GM10248 (cell line): ENCODE results near the gene HOMEZ.

Experiments used
- CTCF ChIA-PET: fragments of 300-600 bp; sonication (Branson Sonifier 250); formaldehyde crosslinking; extraction: SDS; loops from one replicate; lab custom pipeline; 2021; ENCODE audit warnings: antibody characterized with exemption; lab: Yijun Ruan, JAX
- POLR2A ChIA-PET: fragments of 350-650 bp; sonication (Branson Sonifier 250); formaldehyde crosslinking; extraction: SDS; loops from one replicate; lab custom pipeline; 2020; ENCODE audit warnings: antibody characterized with exemption; lab: Yijun Ruan, JAX
- DNase-seq: peaks from one replicate; pipeline ENCODE4 v3.0.0; 2012; ENCODE audit errors: extremely low spot score
- TF ChIP-seq, protein P1 (sequence below): IDR thresholded peaks from 2 replicates; pipeline ENCODE4 v1.5.1; 2012; ENCODE audit warnings: mild to moderate bottlenecking, low read depth; ENCODE audit errors: extremely low read depth, missing control alignments, control extremely low read depth

HOMEZ gene

DNA sequence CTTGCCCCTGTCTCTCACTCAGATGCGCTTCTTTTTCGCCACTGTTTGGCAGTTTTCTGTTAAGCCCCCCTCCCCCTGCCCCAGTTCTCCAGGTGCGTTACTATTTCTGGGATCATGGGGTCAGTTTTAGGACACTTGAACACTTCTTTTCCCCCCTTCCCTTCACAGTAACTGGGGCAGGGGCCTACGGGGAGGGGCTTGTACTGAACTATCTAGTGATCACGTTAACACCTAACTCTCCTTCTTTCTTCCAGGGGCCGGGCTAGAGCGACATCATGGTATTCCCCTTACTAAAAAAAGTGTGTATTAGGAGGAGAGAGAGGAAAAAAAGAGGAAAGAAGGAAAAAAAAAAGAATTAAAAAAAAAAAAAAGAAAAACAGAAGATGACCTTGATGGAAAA is 39.1 kb upstream of the HOMEZ start:
- ChIA-PET POLR2A (no interaction called here), CTCF (interaction anchor here (0.6 to 4.8 kb wide), 4 partner anchors 10 to 1793 kb away, joined by 3 to 26 read pairs (median 6); no protein-coding TSS in a partner anchor)
- TF ChIP-seq, protein P1, sequence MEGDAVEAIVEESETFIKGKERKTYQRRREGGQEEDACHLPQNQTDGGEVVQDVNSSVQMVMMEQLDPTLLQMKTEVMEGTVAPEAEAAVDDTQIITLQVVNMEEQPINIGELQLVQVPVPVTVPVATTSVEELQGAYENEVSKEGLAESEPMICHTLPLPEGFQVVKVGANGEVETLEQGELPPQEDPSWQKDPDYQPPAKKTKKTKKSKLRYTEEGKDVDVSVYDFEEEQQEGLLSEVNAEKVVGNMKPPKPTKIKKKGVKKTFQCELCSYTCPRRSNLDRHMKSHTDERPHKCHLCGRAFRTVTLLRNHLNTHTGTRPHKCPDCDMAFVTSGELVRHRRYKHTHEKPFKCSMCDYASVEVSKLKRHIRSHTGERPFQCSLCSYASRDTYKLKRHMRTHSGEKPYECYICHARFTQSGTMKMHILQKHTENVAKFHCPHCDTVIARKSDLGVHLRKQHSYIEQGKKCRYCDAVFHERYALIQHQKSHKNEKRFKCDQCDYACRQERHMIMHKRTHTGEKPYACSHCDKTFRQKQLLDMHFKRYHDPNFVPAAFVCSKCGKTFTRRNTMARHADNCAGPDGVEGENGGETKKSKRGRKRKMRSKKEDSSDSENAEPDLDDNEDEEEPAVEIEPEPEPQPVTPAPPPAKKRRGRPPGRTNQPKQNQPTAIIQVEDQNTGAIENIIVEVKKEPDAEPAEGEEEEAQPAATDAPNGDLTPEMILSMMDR: no peak
- no peak for DNase-seq

DNA sequence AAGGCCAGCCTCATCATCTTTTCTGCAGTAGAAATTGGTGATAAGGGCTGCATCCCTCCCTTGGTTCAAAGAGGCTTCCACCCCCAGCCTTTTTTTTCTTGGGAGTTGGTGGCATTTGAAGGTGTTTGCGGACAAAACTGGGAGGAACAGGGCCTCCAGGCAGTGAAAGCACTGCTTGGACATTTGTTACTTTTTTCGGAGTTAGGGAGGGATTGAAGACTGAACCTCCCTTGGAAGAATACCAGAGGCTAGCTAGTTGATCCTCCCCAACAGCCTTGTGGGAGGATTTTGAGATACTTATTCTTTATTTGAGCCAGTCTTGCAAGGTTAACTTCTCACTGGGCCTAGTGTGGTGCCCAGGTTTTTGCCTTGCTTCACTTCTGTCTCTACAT is 38.5 kb upstream of the HOMEZ start:
- DNase-seq: no peak
- TF ChIP-seq, protein P1: no peak
- ChIA-PET CTCF (interaction anchor here (1.2 to 4.8 kb wide), 4 partner anchors 10 to 203 kb away, joined by 3 to 26 read pairs (median 6); no protein-coding TSS in a partner anchor), POLR2A (no interaction called here)

DNA sequence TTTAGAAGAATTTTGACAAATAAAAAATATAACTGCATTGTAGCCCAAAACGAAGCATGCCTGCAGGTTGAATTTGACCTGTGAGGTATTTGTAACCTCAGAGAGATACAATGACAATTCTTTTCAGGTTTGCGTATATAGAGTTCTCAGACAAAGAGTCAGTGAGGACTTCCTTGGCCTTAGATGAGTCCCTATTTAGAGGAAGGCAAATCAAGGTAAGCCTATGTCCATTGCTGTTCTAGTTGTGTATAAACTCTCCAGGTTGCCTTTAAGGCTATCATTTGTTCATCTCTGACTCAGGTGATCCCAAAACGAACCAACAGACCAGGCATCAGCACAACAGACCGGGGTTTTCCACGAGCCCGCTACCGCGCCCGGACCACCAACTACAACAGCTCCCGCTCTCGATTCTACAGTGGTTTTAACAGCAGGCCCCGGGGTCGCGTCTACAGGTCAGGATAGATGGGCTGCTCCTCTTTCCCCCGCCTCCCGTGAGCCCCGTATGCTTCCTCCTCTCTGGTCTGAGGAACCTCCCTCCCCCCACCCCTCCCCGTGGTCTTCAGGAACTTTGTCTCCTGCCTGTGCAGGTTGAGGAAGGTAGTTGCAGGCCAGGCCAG is 38.0 kb upstream of the HOMEZ start:
- CTCF ChIA-PET: interaction anchor here (1.1 to 8.0 kb wide), 6 partner anchors 11 to 203 kb away, joined by 3 to 136 read pairs (median 6); partner anchors contain the start of genes BCL2L2 and PPP1R3E
- no peak for DNase-seq
- TF ChIP-seq, protein P1: no peak
- POLR2A ChIA-PET: interaction anchor here (1.0 to 1.1 kb wide), 2 partner anchors 21 to 22 kb away, joined by 3 read pairs; no protein-coding TSS in a partner anchor

DNA sequence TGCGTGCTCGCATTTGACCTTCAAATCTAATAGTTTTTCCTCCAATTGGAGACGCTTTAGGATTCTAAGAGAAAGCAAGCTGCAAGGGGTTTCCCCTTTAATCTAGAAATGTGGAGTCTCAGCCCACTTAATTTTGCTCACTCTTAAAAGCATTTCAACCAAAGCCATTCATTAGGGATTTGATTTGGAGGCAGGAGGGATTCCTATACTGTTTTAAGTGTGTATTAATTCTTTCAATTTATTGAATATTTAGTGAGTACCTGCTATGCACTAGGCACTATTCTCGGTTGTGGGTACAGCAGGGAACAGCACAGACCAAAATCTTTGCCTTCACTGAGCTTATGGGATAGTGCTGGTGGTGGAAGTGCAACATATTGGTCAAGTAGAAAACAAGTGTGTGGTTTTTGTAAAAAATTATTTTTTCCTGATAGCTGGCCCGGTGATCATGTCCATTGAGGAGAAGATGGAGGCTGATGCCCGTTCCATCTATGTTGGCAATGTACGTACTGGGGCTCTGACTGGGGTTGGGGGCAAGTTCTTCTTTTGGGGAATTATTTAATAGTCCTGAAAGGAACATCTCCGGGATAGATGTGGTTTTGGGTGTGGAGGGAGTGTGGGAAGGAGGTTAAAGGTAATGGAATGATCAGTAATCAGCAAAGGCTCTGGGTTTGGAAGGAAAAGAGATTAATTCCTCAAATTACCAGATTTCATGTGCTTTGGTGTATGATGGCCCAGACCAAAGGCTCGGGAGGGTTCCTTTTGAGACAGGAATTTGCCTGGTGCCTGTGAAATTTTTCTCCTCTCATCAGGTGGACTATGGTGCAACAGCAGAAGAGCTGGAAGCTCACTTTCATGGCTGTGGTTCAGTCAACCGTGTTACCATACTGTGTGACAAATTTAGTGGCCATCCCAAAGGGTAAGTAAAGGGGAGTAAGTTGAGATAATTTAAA is 36.9 kb upstream of the HOMEZ start:
- TF ChIP-seq, protein P1: no peak
- DNase-seq: no peak
- ChIA-PET CTCF (interaction anchor here (0.6 to 8.0 kb wide), 14 partner anchors 9 to 265 kb away, joined by 3 to 136 read pairs (median 4); partner anchors contain the start of genes ACIN1, BCL2L2, C14orf119 and PPP1R3E), POLR2A (interaction anchor here (1.0 to 2.5 kb wide), 3 partner anchors 20 to 21 kb away, joined by 3 to 26 read pairs (median 3); partner anchors contain the start of gene PPP1R3E)

DNA sequence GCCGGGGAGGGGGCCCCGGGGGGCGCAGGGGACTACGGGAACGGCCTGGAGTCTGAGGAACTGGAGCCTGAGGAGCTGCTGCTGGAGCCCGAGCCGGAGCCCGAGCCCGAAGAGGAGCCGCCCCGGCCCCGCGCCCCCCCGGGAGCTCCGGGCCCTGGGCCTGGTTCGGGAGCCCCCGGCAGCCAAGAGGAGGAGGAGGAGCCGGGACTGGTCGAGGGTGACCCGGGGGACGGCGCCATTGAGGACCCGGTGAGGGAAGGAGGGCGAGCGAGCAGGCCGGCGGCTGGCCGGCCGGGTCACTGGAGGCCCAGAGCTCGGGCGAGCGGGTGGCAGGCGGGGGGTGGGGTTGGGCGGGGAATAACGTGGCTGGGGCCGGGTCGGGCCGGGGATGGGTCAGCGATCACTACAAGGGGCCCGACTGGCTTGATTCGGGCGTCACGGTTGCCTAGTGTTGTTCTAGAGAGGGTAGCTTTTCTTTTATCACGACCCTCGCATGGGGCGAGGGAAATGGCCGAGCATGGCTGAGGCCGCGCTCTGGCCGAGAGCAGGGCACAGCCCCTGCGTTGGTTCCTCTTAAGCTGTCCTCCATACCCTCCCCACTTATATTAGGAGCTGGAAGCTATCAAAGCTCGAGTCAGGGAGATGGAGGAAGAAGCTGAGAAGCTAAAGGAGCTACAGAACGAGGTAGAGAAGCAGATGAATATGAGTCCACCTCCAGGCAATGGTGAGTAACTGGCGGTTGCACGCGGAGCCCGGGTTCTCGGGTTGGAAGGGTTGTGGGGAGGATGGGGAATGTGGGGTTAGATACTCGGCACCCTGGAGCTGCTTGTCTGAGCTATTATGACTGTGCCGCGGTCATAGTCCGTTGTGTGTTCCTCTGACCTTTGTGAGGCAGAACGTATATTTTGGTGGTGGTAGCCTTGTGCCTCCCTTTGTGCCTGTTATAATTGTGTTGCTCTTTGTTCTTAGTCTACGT is 35.9 kb upstream of the HOMEZ start:
- DNase-seq: no peak
- ChIA-PET POLR2A (interaction anchor here (0.9 to 2.5 kb wide), 5 partner anchors 15 to 227 kb away, joined by 3 to 26 read pairs (median 4); partner anchors contain the start of genes ACIN1, BCL2L2 and PPP1R3E), CTCF (interaction anchor here (0.9 to 8.0 kb wide), 17 partner anchors 7 to 264 kb away, joined by 3 to 136 read pairs (median 4); partner anchors contain the start of genes ACIN1, BCL2L2, C14orf119 and NGDN)
- TF ChIP-seq, protein P1: no peak
